Peyer's patch (tissue), 4 donors: ENCODE results near the gene RBM34. TPM values are rescaled to one million over a fixed set of nuclear protein-coding genes. Genes with fewer than 3 reads are reported as not detected.

Experiments used
- DNase-seq, 3 donors: peaks; one replicate each; pipeline ENCODE4 v3.0.0-alpha.2; 2017 to 2019
- H3K27ac ChIP-seq, 4 donors: fragments of 200-600 bp; sonication (generic); one replicate each; pipeline ENCODE4 v1.5.1; 2016 to 2019
- H3K27me3 ChIP-seq, 2 donors: fragments of 200-600 bp; sonication (generic); one replicate each; pipeline ENCODE4 v1.5.1; 2019
- H3K36me3 ChIP-seq, 3 donors: fragments of 200-600 bp; sonication (generic); one replicate each; pipeline ENCODE4 v1.5.1; 2016 to 2019
- H3K4me1 ChIP-seq, 4 donors: fragments of 200-600 bp; sonication (generic); one replicate each; pipeline ENCODE4 v1.5.1; 2016 to 2019
- H3K4me3 ChIP-seq, 4 donors: fragments of 200-600 bp; sonication (generic); 1 replicate in 3 of 4; 2 replicates in 1 of 4; pipeline ENCODE4 v1.5.1; 2016 to 2019; ENCODE audit warnings: mild to moderate bottlenecking in 1 of 4
- H3K9me3 ChIP-seq, 4 donors: fragments of 200-600 bp; sonication (generic); one replicate each; pipeline ENCODE4 v1.5.1; 2016 to 2019; ENCODE audit warnings: mild to moderate bottlenecking in 1 of 4
- CTCF ChIP-seq, 6 experiments: fragments of 450-650 bp in 4 of 6; fragments of 200-600 bp in 2 of 6; sonication (generic) in 1 of 6; IDR thresholded peaks; one replicate each; pipeline ENCODE4 v1.5.1; 2017 to 2019; ENCODE audit warnings: antibody characterized with exemption in 6 of 6, mild to moderate bottlenecking in 3 of 6, moderate library complexity in 1 of 6
- POLR2A ChIP-seq, 2 donors: fragments of 450-650 bp; IDR thresholded peaks; one replicate each; pipeline ENCODE4 v1.5.1; 2017; ENCODE audit warnings: antibody characterized with exemption in 2 of 2, mild to moderate bottlenecking in 2 of 2, moderate library complexity in 2 of 2
- total RNA-seq, 4 donors: library from RNA; depleted of rRNA; stranded (reverse); fragments of >200 nt; gene quantifications; one replicate each; pipeline ENCODE4 v1.1.0, GENCODE V29; 2016

RBM34 gene
- total RNA-seq, 4 donors from 2014 or later, result 21.5 to 110 (median 33.1) TPM

- no peak for DNase-seq
- TF ChIP-seq POLR2A (IDR thresholded peaks at IDR 0.05) (no peak), CTCF (IDR thresholded peaks at IDR 0.05) (no peak)
- H3K9me3 ChIP-seq, result no peaks in the 10 kb centered on the region
- H3K4me3 ChIP-seq, result no peak overlapping the region
- H3K27me3 ChIP-seq, result no peaks in the 10 kb centered on the region
- no peaks in the 10 kb centered on the region for H3K4me1 ChIP-seq
- peaks cover 0 to 95% (median 0%) of the 10 kb centered on the region in 3 donors for H3K36me3 ChIP-seq
- H3K27ac ChIP-seq, result no peak overlapping the region
Observed at GRCh38 chr1:235149824-235150223, 11.2 kb downstream of the RBM34 start.

GRCh38 chr1:235147269-235147668 is 13.8 kb downstream of the RBM34 start:
- TF ChIP-seq POLR2A (IDR thresholded peaks at IDR 0.05) (no peak), CTCF (IDR thresholded peaks at IDR 0.05) (no peak)
- Histone ChIP-seq H3K4me3 (no peak overlapping the region), H3K27ac (no peak overlapping the region), H3K27me3 (no peaks in the 10 kb centered on the region), H3K4me1 (no peaks in the 10 kb centered on the region), H3K36me3 (peaks cover 0 to 97% (median 0%) of the 10 kb centered on the region in 3 donors), H3K9me3 (no peaks in the 10 kb centered on the region)
- DNase-seq, result no peak

GRCh38 chr1:235145639-235146038 is 15.4 kb downstream of the RBM34 start:
- TF ChIP-seq CTCF (IDR thresholded peaks at IDR 0.05), result no peak
- TF ChIP-seq POLR2A (IDR thresholded peaks at IDR 0.05), result no peak
- H3K9me3 ChIP-seq, result no peaks in the 10 kb centered on the region
- H3K4me3 ChIP-seq, result no peak overlapping the region
- no peaks in the 10 kb centered on the region for H3K4me1 ChIP-seq
- no peak overlapping the region for H3K27ac ChIP-seq
- no peaks in the 10 kb centered on the region for H3K27me3 ChIP-seq
- DNase-seq, result no peak
- peaks cover 0 to 97% (median 0%) of the 10 kb centered on the region in 3 donors for H3K36me3 ChIP-seq

- no peaks in the 10 kb centered on the region for H3K27me3 ChIP-seq
Observed at GRCh38 chr1:235142991-235143390, 18.1 kb downstream of the RBM34 start.

GRCh38 chr1:235139315-235139714 is 21.7 kb downstream of the RBM34 start:
- TF ChIP-seq POLR2A (IDR thresholded peaks at IDR 0.05) (no peak), CTCF (IDR thresholded peaks at IDR 0.05) (no peak)
- Histone ChIP-seq H3K27ac (no peak overlapping the region), H3K4me1 (no peaks in the 10 kb centered on the region), H3K27me3 (no peaks in the 10 kb centered on the region), H3K9me3 (no peaks in the 10 kb centered on the region), H3K36me3 (peaks cover 0 to 98% (median 3%) of the 10 kb centered on the region in 3 donors), H3K4me3 (no peak overlapping the region)
- DNase-seq, result no peak

More at GRCh38 chr1:235142991-235143390, 18.1 kb downstream of the RBM34 start:
- peaks cover 0 to 96% (median 0%) of the 10 kb centered on the region in 3 donors for H3K36me3 ChIP-seq
- no peak overlapping the region for H3K4me3 ChIP-seq
- no peaks in the 10 kb centered on the region for H3K9me3 ChIP-seq
- TF ChIP-seq POLR2A (IDR thresholded peaks at IDR 0.05) (no peak), CTCF (IDR thresholded peaks at IDR 0.05) (no peak)
- no peak for DNase-seq
- H3K27ac ChIP-seq, result no peak overlapping the region
- H3K4me1 ChIP-seq, result no peaks in the 10 kb centered on the region

- peaks cover 0 to 98% (median 3%) of the 10 kb centered on the region in 3 donors for H3K36me3 ChIP-seq
- no peak for DNase-seq
- no peak for TF ChIP-seq POLR2A (IDR thresholded peaks at IDR 0.05)
- TF ChIP-seq CTCF (IDR thresholded peaks at IDR 0.05), result no peak
- no peak overlapping the region for H3K27ac ChIP-seq
- H3K4me1 ChIP-seq, result no peaks in the 10 kb centered on the region
- H3K4me3 ChIP-seq, result no peak overlapping the region
- no peaks in the 10 kb centered on the region for H3K27me3 ChIP-seq
- no peaks in the 10 kb centered on the region for H3K9me3 ChIP-seq
Observed at GRCh38 chr1:235138821-235139220, 22.2 kb downstream of the RBM34 start.
